SHP77 (cell line): ENCODE results near the gene OSBPL1A.

Experiments used
- DNase-seq, 2 experiments: peaks; one replicate each; lab custom pipeline; 2025; lab: John Stamatoyannopoulos, UW

Gene OSBPL1A

GRCh38 chr18:24341361-24341760 lies 56.3 kb downstream of the OSBPL1A start:
- DNase-seq, result no peak

GRCh38 chr18:24333084-24333483 lies 64.5 kb downstream of the OSBPL1A start:
- DNase-seq, result no peak

GRCh38 chr18:24326211-24326610 lies 71.4 kb downstream of the OSBPL1A start:
- no peak for DNase-seq

- DNase-seq, result no peak
Measured at GRCh38 chr18:24322584-24323136, 75.0 kb downstream of the OSBPL1A start.

GRCh38 chr18:24321071-24321470 lies 76.6 kb downstream of the OSBPL1A start:
- no peak for DNase-seq

- no peak for DNase-seq
Measured at GRCh38 chr18:24319757-24320156, 77.9 kb downstream of the OSBPL1A start.

- no peak for DNase-seq
Measured at GRCh38 chr18:24317370-24317769, 80.3 kb downstream of the OSBPL1A start.

GRCh38 chr18:24315170-24315569 lies 82.5 kb downstream of the OSBPL1A start:
- DNase-seq, result no peak

- no peak for DNase-seq
Measured at GRCh38 chr18:24306201-24306600, 91.4 kb downstream of the OSBPL1A start.

- DNase-seq, result no peak
Measured at GRCh38 chr18:24300703-24301102, 96.9 kb downstream of the OSBPL1A start.

GRCh38 chr18:24296276-24296675 lies 101.3 kb downstream of the OSBPL1A start:
- no peak for DNase-seq

GRCh38 chr18:24293254-24293653 lies 104.4 kb downstream of the OSBPL1A start:
- DNase-seq, result no peak

- DNase-seq, result no peak
Measured at GRCh38 chr18:24278591-24278990, 119.0 kb downstream of the OSBPL1A start.

GRCh38 chr18:24277516-24278195 lies 120.0 kb downstream of the OSBPL1A start:
- no peak for DNase-seq

GRCh38 chr18:24276994-24277393 lies 120.6 kb downstream of the OSBPL1A start:
- DNase-seq, result no peak

GRCh38 chr18:24274837-24275236 lies 122.8 kb downstream of the OSBPL1A start:
- DNase-seq, result no peak

- no peak for DNase-seq
Measured at GRCh38 chr18:24273596-24273995, 124.0 kb downstream of the OSBPL1A start.

- DNase-seq, result no peak
Measured at GRCh38 chr18:24272229-24272525, 125.4 kb downstream of the OSBPL1A start.

GRCh38 chr18:24271381-24272228 lies 126.0 kb downstream of the OSBPL1A start:
- DNase-seq, result peak; percentile 24 to 56

GRCh38 chr18:24270937-24271380 lies 126.7 kb downstream of the OSBPL1A start:
- no peak for DNase-seq

- no peak for DNase-seq
Measured at GRCh38 chr18:24270358-24270936, 127.2 kb downstream of the OSBPL1A start.

GRCh38 chr18:24268784-24269550 lies 128.7 kb downstream of the OSBPL1A start:
- no peak for DNase-seq
